Esophagus muscularis mucosa (tissue), 4 donors: Measurements from ENCODE around the gene POLDIP2.

Experiments
- CTCF ChIP-seq, 3 experiments: fragments of 200-600 bp in 2 of 3; fragments of 450-650 bp in 1 of 3; sonication (generic) in 2 of 3; IDR thresholded peaks; one replicate each; pipeline ENCODE4 v1.5.1; 2017 to 2019; ENCODE audit warnings: antibody characterized with exemption in 3 of 3, mild to moderate bottlenecking in 2 of 3, moderate library complexity in 1 of 3
- EP300 ChIP-seq: sonication (generic); formaldehyde crosslinking; IDR thresholded peaks from one replicate; pipeline ENCODE4 v1.6.1; 2017; ENCODE audit warnings: antibody characterized with exemption
- POLR2A ChIP-seq: fragments of 450-650 bp; IDR thresholded peaks from one replicate; pipeline ENCODE4 v1.6.1; 2017; ENCODE audit warnings: antibody characterized with exemption, moderate library complexity, mild to moderate bottlenecking, low read depth
- POLR2AphosphoS5 ChIP-seq, 2 donors: sonication (generic); formaldehyde crosslinking; IDR thresholded peaks; one replicate each; pipeline ENCODE4 v1.6.1; 2017; ENCODE audit warnings: antibody characterized with exemption in 2 of 2

DNA sequence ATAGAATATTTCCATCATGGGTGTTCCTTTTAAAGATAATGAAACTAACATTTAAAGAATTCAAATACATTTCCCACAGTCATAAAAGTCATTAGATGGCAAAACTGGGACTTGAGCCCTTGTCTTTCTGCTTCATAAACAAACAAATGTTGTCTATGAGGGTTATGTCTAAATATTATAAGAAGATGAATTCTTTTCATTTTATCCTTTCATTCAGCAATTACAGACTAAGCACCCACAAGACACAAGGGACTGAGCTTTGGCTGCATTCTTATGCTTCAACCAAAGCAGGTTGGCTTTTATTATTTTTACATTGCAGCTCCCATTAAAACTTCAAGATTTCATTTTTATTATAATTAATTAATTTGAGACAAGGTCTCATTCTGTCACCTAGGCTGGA is 29.1 kb upstream of the POLDIP2 start:
- no peak for TF ChIP-seq CTCF (IDR thresholded peaks at IDR 0.05)
- TF ChIP-seq POLR2A = no peak
- no peak for TF ChIP-seq POLR2AphosphoS5 (IDR thresholded peaks at IDR 0.05)
- TF ChIP-seq EP300 = no peak
